Measurements from ENCODE around the gene WDR7.

GRCh38 chr18:56637711-56638231 is 13.4 kb upstream of the WDR7 start:
- TF ChIP-seq POLR2A (IDR thresholded peaks at IDR 0.05) (no peak), CTCF (IDR thresholded peaks at IDR 0.05) (no peak)

Data from testis (tissue), 2 donors.